ENCODE measurements around the gene TAF11L2.

DNA sequence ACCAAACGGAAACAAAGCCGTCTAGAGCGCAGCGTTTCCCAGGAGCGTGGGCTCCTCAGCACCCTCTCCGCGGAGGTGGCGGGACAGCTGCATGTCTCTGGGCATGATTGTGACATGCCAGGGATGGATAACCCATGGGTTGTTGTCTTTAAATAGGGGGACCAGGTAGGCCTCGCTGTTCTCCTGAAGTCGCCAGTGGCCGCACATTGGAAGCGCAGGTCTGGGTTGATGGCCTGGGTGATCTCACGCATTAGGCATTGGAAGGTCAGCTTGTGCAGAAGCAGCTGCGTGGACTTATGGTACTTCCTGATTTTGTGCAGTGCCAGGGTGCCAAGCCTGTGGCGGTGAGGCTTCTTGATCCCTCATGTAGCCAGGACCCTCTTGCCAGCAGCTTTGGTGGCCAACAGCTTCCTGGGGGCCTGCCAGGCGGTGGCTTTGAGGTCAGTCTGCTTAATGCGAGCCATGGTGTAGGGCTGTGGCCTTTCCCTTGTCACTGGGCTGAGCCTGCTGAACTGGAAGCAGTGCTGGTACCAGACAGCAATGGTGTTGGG, 13.8 kb downstream of the TAF11L2 start:
- no peak for TF ChIP-seq CTCF (IDR thresholded peaks at IDR 0.05)
- TF ChIP-seq POLR2AphosphoS5 (IDR thresholded peaks at IDR 0.05; ENCODE audit: insufficient read depth in 1 of 2, low read depth in 1 of 2), result no peak
